ENCODE results near the gene SAMD4A.

The SAMD4A gene

DNA sequence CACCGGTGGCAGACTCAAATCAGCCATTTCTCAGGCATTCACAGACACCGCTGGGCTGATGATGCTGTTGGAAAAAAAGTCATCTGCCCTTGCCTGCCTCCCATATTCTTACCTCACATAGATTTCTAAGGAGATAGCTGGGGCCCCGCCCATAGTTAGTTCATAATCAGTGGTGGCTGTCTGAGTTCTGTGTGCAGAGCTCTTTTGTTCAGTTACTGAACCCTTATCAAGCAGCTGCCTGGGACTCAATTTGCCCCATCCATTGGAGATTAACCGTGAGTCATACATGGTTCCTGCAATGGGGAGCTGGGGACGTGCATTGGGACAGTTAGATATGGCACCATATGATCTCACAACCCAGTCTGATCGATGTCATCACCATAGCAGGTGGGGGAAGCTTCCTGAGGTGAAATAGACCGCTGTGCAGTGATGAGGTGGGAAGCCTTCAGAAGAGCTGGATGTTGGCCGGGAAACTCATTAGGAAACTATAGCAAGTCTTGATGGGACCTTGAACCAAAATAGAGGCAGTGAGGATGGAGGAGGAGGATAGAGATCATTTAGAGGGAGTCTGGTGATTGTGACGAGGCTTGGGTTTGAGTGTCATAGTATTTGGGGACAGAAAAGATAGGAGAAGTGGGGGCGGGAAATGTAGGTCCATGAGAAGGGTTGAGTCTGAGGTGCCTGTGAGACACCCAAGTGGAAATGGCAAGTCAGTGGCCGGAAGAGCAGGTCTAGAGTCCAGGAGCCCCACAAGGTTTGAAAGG is 187.9 kb downstream of the SAMD4A start:
- no peak overlapping the region for H3K4me3 ChIP-seq (ENCODE audit: low read depth, low read length)
- DNase-seq (ENCODE audit: low read depth, low spot score): no peak
- ChIA-PET POLR2A (no interaction called here), CTCF (interaction anchor here (1.1 kb wide), 1 partner anchor 9 kb away, joined by 3 read pairs; no protein-coding TSS in a partner anchor)
- TF ChIP-seq, protein P1, sequence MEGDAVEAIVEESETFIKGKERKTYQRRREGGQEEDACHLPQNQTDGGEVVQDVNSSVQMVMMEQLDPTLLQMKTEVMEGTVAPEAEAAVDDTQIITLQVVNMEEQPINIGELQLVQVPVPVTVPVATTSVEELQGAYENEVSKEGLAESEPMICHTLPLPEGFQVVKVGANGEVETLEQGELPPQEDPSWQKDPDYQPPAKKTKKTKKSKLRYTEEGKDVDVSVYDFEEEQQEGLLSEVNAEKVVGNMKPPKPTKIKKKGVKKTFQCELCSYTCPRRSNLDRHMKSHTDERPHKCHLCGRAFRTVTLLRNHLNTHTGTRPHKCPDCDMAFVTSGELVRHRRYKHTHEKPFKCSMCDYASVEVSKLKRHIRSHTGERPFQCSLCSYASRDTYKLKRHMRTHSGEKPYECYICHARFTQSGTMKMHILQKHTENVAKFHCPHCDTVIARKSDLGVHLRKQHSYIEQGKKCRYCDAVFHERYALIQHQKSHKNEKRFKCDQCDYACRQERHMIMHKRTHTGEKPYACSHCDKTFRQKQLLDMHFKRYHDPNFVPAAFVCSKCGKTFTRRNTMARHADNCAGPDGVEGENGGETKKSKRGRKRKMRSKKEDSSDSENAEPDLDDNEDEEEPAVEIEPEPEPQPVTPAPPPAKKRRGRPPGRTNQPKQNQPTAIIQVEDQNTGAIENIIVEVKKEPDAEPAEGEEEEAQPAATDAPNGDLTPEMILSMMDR (IDR thresholded peaks at IDR 0.05; ENCODE audit: insufficient read depth, low read length, missing control alignments): no peak

DNA sequence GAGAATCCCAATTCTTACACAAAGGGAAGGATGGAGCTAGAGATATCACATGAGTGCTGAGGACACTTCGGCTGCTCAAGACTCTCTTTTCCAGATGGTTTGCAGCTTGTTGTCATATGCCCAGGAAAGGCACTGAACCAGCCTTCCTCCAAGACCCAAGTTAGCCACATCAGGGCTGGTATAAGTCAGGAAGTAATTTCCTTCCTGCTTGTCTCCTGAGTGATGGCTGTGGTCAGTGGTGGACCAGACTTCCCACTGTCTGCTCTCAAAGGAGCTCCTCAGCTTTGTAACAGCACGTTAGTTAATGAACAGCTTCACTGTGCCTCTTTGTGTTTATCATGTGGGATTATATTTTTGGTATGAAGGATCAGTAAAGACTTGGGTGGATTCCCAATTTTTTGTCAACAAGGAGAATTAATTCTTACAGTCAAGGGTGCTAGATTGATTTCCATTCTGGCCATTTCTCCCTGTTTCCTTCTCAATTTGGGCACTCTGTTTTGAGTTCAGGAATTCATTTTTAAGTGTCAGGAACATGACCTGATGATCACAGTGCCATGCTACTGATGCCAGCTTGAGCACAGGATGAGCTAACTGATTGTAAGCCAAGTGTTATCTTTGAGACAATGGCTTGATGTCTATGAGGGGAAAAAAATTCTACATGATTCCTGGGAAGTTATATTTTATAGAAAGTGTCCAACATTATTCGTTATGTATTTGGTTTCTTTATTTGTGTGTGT is 189.9 kb downstream of the SAMD4A start:
- POLR2A ChIA-PET: interaction anchor here (1.6 kb wide), 1 partner anchor 191 kb away, joined by 3 read pairs; no protein-coding TSS in a partner anchor
- DNase-seq (ENCODE audit: low read depth, low spot score): no peak
- TF ChIP-seq, protein P1 (IDR thresholded peaks at IDR 0.05; ENCODE audit: insufficient read depth, low read length, missing control alignments): no peak
- CTCF ChIA-PET: interaction anchor here (0.8 to 1.5 kb wide), 4 partner anchors 13 to 193 kb away, joined by 3 to 6 read pairs (median 4); no protein-coding TSS in a partner anchor
- H3K4me3 ChIP-seq (ENCODE audit: low read depth, low read length): no peak overlapping the region

DNA sequence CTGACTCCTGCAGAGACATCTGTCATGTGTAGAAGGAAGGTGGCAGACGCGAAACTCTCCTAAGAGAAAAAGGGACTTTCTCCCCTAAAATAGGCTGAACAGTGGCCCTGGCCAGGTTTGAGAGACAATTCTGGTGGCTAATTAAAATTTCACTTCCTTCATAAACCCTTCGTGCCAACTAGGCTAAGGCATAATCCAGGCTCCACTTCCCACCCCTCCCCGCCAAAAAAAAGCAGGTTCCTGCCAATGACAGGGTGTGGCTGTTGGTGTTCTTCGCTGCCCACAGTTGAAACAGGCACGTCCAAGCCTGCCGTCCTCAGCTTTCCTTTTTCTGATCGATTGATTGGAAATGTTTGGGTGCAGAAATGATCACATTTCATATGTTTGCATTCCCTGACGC is 191.1 kb downstream of the SAMD4A start:
- no peak for DNase-seq (ENCODE audit: low read depth, low spot score)
- ChIA-PET CTCF (interaction anchor here (1.4 to 1.5 kb wide), 2 partner anchors 15 to 16 kb away, joined by 3 to 5 read pairs; no protein-coding TSS in a partner anchor), POLR2A (no interaction called here)
- no peak overlapping the region for H3K4me3 ChIP-seq (ENCODE audit: low read depth, low read length)
- TF ChIP-seq, protein P1 (IDR thresholded peaks at IDR 0.05; ENCODE audit: insufficient read depth, low read length, missing control alignments): no peak

DNA sequence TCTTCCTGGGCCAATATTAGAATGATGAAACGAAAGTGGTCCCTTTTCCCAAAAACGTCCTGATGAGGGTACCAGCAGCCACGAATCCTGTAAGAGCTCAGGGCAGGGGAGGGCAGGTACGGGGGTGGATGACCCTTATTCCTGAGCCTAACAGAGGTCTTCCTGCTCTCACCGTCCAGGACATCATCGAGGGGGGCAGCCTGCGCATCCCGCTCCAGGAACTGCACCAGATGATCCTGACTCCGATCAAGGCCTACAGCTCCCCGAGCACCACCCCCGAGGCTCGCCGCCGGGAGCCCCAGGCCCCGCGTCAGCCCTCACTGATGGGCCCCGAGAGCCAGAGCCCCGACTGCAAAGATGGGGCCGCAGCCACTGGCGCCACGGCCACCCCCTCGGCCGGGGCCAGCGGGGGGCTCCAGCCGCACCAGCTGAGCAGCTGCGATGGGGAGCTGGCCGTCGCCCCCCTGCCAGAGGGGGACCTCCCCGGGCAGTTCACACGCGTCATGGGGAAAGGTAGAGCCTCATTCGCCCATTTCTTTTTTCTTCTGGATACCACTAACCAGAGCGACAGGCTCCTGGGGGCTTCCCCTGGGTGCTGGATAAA is 193.2 kb downstream of the SAMD4A start:
- no peak overlapping the region for H3K4me3 ChIP-seq (ENCODE audit: low read depth, low read length)
- CTCF ChIA-PET: no interaction called here
- POLR2A ChIA-PET: no interaction called here
- TF ChIP-seq, protein P1 (IDR thresholded peaks at IDR 0.05; ENCODE audit: insufficient read depth, low read length, missing control alignments): no peak
- DNase-seq (ENCODE audit: low read depth, low spot score): no peak

DNA sequence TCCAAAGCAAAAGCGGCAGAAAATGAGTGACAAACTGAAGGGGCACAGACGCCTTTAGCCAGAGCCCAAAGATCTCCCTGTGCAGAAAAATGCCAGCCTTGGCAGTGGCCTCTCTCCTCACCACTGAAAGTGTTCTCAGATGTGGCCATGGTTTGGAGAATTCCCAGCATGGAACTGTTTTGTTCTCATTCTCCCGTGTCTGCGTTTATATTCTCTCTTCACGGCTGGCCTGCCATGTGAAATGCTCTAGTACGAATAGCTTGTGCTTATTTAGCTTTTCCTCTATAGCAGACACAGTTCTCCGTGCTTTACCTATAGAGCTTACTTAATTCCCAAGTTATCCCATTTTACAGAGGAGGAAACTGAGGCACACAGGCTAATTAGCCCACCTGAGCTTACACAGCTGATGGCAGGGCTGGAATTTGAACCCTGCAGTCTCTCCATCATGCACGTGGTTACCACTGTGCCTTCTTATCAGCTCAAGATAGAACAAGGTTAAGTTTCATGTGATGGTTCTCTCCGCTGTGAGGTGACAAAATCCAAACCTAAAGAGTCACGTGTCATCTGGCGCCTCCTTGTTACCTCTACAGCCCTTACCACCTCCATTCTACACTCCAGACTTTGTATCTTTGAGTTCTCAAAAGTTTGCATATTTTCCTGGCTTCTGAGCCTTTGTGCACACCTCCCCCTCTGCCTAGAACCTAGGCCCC is 194.1 kb downstream of the SAMD4A start:
- CTCF ChIA-PET: interaction anchor here (1.0 kb wide), 1 partner anchor 197 kb away, joined by 3 read pairs; no protein-coding TSS in a partner anchor
- H3K4me3 ChIP-seq (ENCODE audit: low read depth, low read length): no peak overlapping the region
- POLR2A ChIA-PET: no interaction called here
- DNase-seq (ENCODE audit: low read depth, low spot score): no peak
- TF ChIP-seq, protein P1 (IDR thresholded peaks at IDR 0.05; ENCODE audit: insufficient read depth, low read length, missing control alignments): no peak

All from AG04449 (cell line).